Endothelial cell (in vitro differentiated cells): ENCODE data around the gene GJD2. TPM values are rescaled to one million over a fixed set of nuclear protein-coding genes. Genes with fewer than 3 reads are reported as not detected.

Experiments
- DNase-seq: peaks from one replicate; pipeline ENCODE4 v3.0.0; 2021; ENCODE audit warnings: low spot score
- H3K27ac Mint-ChIP-seq: one replicate; pipeline ENCODE4 v1.8.0; 2021; ENCODE audit warnings: mixed read lengths, inconsistent platforms; ENCODE audit not compliant: unreplicated experiment
- H3K27me3 Mint-ChIP-seq: one replicate; pipeline ENCODE4 v1.8.0; 2021; ENCODE audit warnings: mild to moderate bottlenecking, moderate library complexity, mixed read lengths, inconsistent platforms; ENCODE audit not compliant: unreplicated experiment
- H3K36me3 Mint-ChIP-seq: one replicate; pipeline ENCODE4 v1.8.0; 2021; ENCODE audit warnings: mild to moderate bottlenecking, low read depth, mixed read lengths, inconsistent platforms; ENCODE audit not compliant: unreplicated experiment
- H3K4me1 Mint-ChIP-seq: one replicate; pipeline ENCODE4 v1.8.0; 2021; ENCODE audit warnings: mild to moderate bottlenecking, mixed read lengths, inconsistent platforms; ENCODE audit not compliant: unreplicated experiment
- H3K4me3 Mint-ChIP-seq: one replicate; pipeline ENCODE4 v1.8.0; 2021; ENCODE audit warnings: mild to moderate bottlenecking, mixed read lengths, inconsistent platforms; ENCODE audit not compliant: unreplicated experiment
- H3K9me3 Mint-ChIP-seq: one replicate; pipeline ENCODE4 v1.8.0; 2021; ENCODE audit warnings: mixed read lengths, inconsistent platforms; ENCODE audit not compliant: unreplicated experiment
- total RNA-seq: library from RNA; stranded (reverse); fragmentation: NEBNext Ultra II Directional; extraction: Animal tissue kit (Norgen Biotek cat#: 25700); gene quantifications from one replicate; pipeline ENCODE4 v1.2.1, GENCODE V29; 2021; ENCODE audit not compliant: unreplicated experiment
- TF ChIP-seq, protein P1 (sequence below): fragments of 200-600 bp; sonication (generic); IDR thresholded peaks from one replicate; pipeline ENCODE4 v1.5.0; 2021; ENCODE audit warnings: antibody characterized with exemption; ENCODE audit not compliant: unreplicated experiment

Gene GJD2
- total RNA-seq, 1 donor from 2014 or later = 0.54 TPM

DNA sequence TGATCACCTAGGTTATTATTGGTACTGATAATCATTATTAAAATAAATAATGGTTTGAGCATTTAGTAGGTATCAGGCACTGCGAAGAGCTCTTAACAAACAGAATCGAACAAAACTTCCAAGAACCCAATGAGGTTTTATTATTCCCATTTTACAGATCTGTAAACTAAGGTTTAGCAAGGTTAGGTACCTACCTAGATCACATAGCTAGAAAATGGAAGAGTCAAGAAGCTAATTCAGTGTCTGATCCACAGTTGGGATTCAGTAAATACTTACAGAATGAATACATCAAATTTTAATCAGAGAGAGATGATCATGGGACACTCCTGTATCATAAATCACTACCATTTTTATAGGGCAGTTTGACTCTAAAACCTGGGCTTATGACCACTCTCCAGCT is 15.5 kb downstream of the GJD2 start:
- Mint-ChIP-seq H3K4me1 (peaks cover 12% of the 10 kb centered on the region), H3K36me3 (no peaks in the 10 kb centered on the region), H3K4me3 (no peak overlapping the region), H3K27me3 (no peaks in the 10 kb centered on the region), H3K9me3 (no peaks in the 10 kb centered on the region), H3K27ac (no peak overlapping the region)
- TF ChIP-seq, protein P1, sequence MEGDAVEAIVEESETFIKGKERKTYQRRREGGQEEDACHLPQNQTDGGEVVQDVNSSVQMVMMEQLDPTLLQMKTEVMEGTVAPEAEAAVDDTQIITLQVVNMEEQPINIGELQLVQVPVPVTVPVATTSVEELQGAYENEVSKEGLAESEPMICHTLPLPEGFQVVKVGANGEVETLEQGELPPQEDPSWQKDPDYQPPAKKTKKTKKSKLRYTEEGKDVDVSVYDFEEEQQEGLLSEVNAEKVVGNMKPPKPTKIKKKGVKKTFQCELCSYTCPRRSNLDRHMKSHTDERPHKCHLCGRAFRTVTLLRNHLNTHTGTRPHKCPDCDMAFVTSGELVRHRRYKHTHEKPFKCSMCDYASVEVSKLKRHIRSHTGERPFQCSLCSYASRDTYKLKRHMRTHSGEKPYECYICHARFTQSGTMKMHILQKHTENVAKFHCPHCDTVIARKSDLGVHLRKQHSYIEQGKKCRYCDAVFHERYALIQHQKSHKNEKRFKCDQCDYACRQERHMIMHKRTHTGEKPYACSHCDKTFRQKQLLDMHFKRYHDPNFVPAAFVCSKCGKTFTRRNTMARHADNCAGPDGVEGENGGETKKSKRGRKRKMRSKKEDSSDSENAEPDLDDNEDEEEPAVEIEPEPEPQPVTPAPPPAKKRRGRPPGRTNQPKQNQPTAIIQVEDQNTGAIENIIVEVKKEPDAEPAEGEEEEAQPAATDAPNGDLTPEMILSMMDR = no peak
- DNase-seq = no peak

GRCh38 chr15:34738002-34738401 is 16.8 kb downstream of the GJD2 start:
- no peaks in the 10 kb centered on the region for H3K27me3 Mint-ChIP-seq
- H3K27ac Mint-ChIP-seq = no peak overlapping the region
- TF ChIP-seq, protein P1 = no peak
- no peaks in the 10 kb centered on the region for H3K36me3 Mint-ChIP-seq
- no peaks in the 10 kb centered on the region for H3K9me3 Mint-ChIP-seq
- no peak overlapping the region for H3K4me3 Mint-ChIP-seq
- H3K4me1 Mint-ChIP-seq = peaks cover 12% of the 10 kb centered on the region
- no peak for DNase-seq

DNA sequence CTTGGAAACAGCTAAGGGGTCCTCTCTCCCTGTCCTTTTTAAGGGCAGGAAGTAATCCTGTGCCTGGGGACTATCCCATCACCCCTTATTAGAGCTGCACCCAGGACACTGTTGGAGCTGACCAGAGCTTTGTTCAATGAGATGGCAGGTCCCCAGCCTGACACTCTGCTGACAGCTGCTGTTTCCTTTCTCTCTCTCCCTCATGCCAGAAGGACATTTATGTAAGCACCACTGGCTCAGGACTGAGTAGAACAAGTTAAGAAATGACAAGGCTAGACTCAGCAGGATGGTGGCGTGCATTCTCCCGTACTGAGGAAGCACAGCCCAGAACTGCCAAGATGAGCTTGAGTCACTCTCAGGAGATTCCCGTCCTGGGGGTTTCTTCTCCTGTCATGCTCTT is 17.3 kb downstream of the GJD2 start:
- Mint-ChIP-seq H3K36me3 (no peaks in the 10 kb centered on the region), H3K27me3 (no peaks in the 10 kb centered on the region), H3K27ac (no peak overlapping the region), H3K4me3 (no peak overlapping the region), H3K4me1 (peaks cover 12% of the 10 kb centered on the region), H3K9me3 (no peaks in the 10 kb centered on the region)
- no peak for DNase-seq
- TF ChIP-seq, protein P1 = no peak

DNA sequence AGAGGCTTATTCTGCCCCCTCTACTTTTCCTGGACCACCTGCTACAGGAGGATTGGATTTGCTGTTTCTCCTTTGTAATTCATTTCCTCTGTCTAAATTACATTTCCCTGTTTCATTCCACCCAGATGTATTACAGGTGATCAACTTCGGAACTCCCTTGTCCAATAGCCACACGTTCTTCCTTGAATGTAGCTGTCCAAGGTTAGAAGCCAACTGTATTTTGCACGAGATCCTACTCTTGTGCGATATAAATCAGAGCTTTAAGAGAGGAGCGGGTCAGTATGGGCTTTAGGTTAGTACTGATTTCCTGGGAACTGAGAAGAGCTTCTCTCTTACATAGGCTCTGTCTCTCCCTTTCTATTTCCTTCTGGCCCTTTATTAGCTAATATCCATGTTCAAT is 20.5 kb downstream of the GJD2 start:
- Mint-ChIP-seq H3K4me3 (no peak overlapping the region), H3K9me3 (no peaks in the 10 kb centered on the region), H3K4me1 (peaks cover 16% of the 10 kb centered on the region), H3K27me3 (no peaks in the 10 kb centered on the region), H3K36me3 (no peaks in the 10 kb centered on the region), H3K27ac (no peak overlapping the region)
- no peak for DNase-seq
- TF ChIP-seq, protein P1 = no peak

- Mint-ChIP-seq H3K27ac (no peak overlapping the region), H3K4me1 (peaks cover 11% of the 10 kb centered on the region), H3K4me3 (no peak overlapping the region), H3K9me3 (no peaks in the 10 kb centered on the region), H3K36me3 (no peaks in the 10 kb centered on the region), H3K27me3 (no peaks in the 10 kb centered on the region)
- TF ChIP-seq, protein P1 = no peak
- DNase-seq = no peak
These were observed 21.2 kb downstream of the GJD2 start for GRCh38 chr15:34733621-34734020.
